ENCODE results near the gene RASGRF1.

Gene RASGRF1

GRCh38 chr15:79090487-79091203, at the start of gene RASGRF1:
Gene RASGRF1, minus strand, starts transcription at chr15:79090780. Its CDS starts 282 bp downstream, at chr15:79090498.
- Histone ChIP-seq H3K4me3 (ENCODE audit: low read length) (peak within 1 kb of the TSS; percentile 69), H3K9me3 (ENCODE audit: insufficient read depth, low read length) (no peaks in the 10 kb centered on the region), H2AFZ (ENCODE audit: low read depth, low read length) (no peak within 1 kb of the TSS), H3K79me2 (ENCODE audit: low read length) (no peaks in the 10 kb centered on the region), H3K9ac (ENCODE audit: low read length) (no peak within 1 kb of the TSS), H3K36me3 (replicated peaks; ENCODE audit: low read depth, low read length) (no peaks in the 10 kb centered on the region), H4K20me1 (ENCODE audit: insufficient read depth, low read length) (no peaks in the 10 kb centered on the region), H3K27me3 (ENCODE audit: low read depth, low read length) (peaks cover 32% of the 10 kb centered on the region), H3K4me1 (ENCODE audit: low read length) (no peaks in the 10 kb centered on the region), H3K4me2 (ENCODE audit: low read length) (peak within 1 kb of the TSS; percentile 62), H3K27ac (ENCODE audit: low read length) (no peak within 1 kb of the TSS)
- TF ChIP-seq EZH2phosphoT487 (IDR thresholded peaks at IDR 0.05; ENCODE audit: low read depth) (no peak), CTCF (IDR thresholded peaks at IDR 0.05; ENCODE audit: low read depth, low read length) (no peak)

- Histone ChIP-seq H3K79me2 (ENCODE audit: low read length) (no peaks in the 10 kb centered on the region), H2AFZ (ENCODE audit: low read depth, low read length) (no peak overlapping the region), H3K27me3 (ENCODE audit: low read depth, low read length) (peaks cover 52% of the 10 kb centered on the region), H3K4me2 (ENCODE audit: low read length) (no peak overlapping the region), H3K4me3 (ENCODE audit: low read length) (no peak overlapping the region), H3K4me1 (ENCODE audit: low read length) (no peaks in the 10 kb centered on the region), H3K36me3 (replicated peaks; ENCODE audit: low read depth, low read length) (no peaks in the 10 kb centered on the region), H4K20me1 (ENCODE audit: insufficient read depth, low read length) (no peaks in the 10 kb centered on the region), H3K27ac (ENCODE audit: low read length) (no peak overlapping the region), H3K9me3 (ENCODE audit: insufficient read depth, low read length) (no peaks in the 10 kb centered on the region), H3K9ac (ENCODE audit: low read length) (no peak overlapping the region)
- TF ChIP-seq CTCF (IDR thresholded peaks at IDR 0.05; ENCODE audit: low read depth, low read length) (no peak), EZH2phosphoT487 (IDR thresholded peaks at IDR 0.05; ENCODE audit: low read depth) (no peak)
Measured at GRCh38 chr15:79136434-79137046, 46.0 kb upstream of the RASGRF1 start.

GRCh38 chr15:79133309-79133708, 42.7 kb upstream of the RASGRF1 start:
- H3K9ac ChIP-seq (ENCODE audit: low read length): no peak overlapping the region
- no peak for TF ChIP-seq EZH2phosphoT487 (IDR thresholded peaks at IDR 0.05; ENCODE audit: low read depth)
- no peak for TF ChIP-seq CTCF (IDR thresholded peaks at IDR 0.05; ENCODE audit: low read depth, low read length)
- H2AFZ ChIP-seq (ENCODE audit: low read depth, low read length): no peak overlapping the region
- no peak overlapping the region for H3K4me2 ChIP-seq (ENCODE audit: low read length)
- H3K9me3 ChIP-seq (ENCODE audit: insufficient read depth, low read length): no peaks in the 10 kb centered on the region
- H3K4me3 ChIP-seq (ENCODE audit: low read length): no peak overlapping the region
- no peak overlapping the region for H3K27ac ChIP-seq (ENCODE audit: low read length)
- peaks cover 52% of the 10 kb centered on the region for H3K27me3 ChIP-seq (ENCODE audit: low read depth, low read length)
- no peaks in the 10 kb centered on the region for H3K79me2 ChIP-seq (ENCODE audit: low read length)
- no peaks in the 10 kb centered on the region for H3K36me3 ChIP-seq (replicated peaks; ENCODE audit: low read depth, low read length)
- no peaks in the 10 kb centered on the region for H4K20me1 ChIP-seq (ENCODE audit: insufficient read depth, low read length)
- H3K4me1 ChIP-seq (ENCODE audit: low read length): no peaks in the 10 kb centered on the region

GRCh38 chr15:79132770-79133169, 42.2 kb upstream of the RASGRF1 start:
- H3K27me3 ChIP-seq (ENCODE audit: low read depth, low read length): peaks cover 54% of the 10 kb centered on the region
- no peaks in the 10 kb centered on the region for H4K20me1 ChIP-seq (ENCODE audit: insufficient read depth, low read length)
- no peaks in the 10 kb centered on the region for H3K9me3 ChIP-seq (ENCODE audit: insufficient read depth, low read length)
- H3K9ac ChIP-seq (ENCODE audit: low read length): no peak overlapping the region
- no peak overlapping the region for H3K4me2 ChIP-seq (ENCODE audit: low read length)
- H3K27ac ChIP-seq (ENCODE audit: low read length): no peak overlapping the region
- H3K79me2 ChIP-seq (ENCODE audit: low read length): no peaks in the 10 kb centered on the region
- no peak overlapping the region for H3K4me3 ChIP-seq (ENCODE audit: low read length)
- H3K4me1 ChIP-seq (ENCODE audit: low read length): no peaks in the 10 kb centered on the region
- no peaks in the 10 kb centered on the region for H3K36me3 ChIP-seq (replicated peaks; ENCODE audit: low read depth, low read length)
- TF ChIP-seq EZH2phosphoT487 (IDR thresholded peaks at IDR 0.05; ENCODE audit: low read depth): no peak
- TF ChIP-seq CTCF (IDR thresholded peaks at IDR 0.05; ENCODE audit: low read depth, low read length): no peak
- no peak overlapping the region for H2AFZ ChIP-seq (ENCODE audit: low read depth, low read length)

Measured in OCI-LY3 (cell line).